ENCODE results near the gene NR2F1-AS1.

DNA sequence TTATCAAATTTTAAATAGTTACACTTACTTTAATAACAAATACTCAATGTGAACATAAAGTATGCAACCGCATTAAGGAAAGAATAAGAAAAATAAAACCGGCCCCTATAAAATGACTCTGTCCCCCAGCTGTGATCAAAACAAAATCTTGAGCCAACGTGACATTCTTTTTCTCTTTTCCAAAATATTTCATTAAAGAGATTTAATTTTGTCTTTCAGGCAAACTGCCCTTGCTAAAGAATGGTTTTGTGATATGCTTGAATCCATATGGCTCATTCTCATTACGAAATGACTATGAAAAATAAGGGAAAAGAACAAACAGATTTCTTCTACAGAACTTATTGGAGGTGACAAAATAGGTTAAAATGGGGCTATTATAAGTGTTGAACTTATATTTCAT is 197.0 kb downstream of the NR2F1-AS1 start:
- TF ChIP-seq CTCF (IDR thresholded peaks at IDR 0.05; ENCODE audit: extremely low read depth in 1 of 2, insufficient read depth in 1 of 2, low read depth in 1 of 2, low read length in 2 of 2) (no peak), EZH2 (IDR thresholded peaks at IDR 0.05; ENCODE audit: borderline replicate concordance, low read depth, low read length, severe bottlenecking) (no peak)
